ENCODE data around the gene PKP3.
A peak's percentile ranks its signal among the peaks of the same experiment; 100 is the strongest.

PKP3 gene

DNA sequence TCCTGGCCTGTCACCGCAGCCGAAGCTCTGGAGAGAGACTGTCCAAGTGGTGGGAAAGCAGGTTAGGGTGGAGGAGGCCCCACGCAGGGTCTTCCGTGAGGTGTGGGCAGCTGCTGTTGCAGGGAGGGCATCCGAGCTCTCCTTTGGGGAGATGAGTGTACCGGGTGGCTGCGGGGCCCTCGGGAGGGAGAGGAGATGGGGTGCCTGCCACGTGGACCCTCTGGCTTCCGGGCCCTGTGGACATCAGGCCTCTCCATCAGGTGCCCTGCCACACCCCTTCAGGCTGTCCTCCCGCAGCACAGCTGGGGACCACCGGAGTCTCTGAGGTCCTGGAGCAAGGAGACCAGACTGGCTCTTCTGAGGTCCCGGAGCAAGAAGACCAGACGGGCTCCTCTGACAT lies 57.7 kb downstream of the PKP3 start:
- Histone ChIP-seq H3K9me3 (ENCODE audit: low read depth, low read length) (no peaks in the 10 kb centered on the region), H3K9ac (ENCODE audit: insufficient read length) (no peak overlapping the region), H3K27ac (no peak overlapping the region), H3K4me3 (peak overlapping the region; percentile 85), H3K36me3 (ENCODE audit: insufficient read depth, low read length) (peaks cover 13% of the 10 kb centered on the region; the same call in 1 of the 2 replicates)
- no peak for DNase-seq (ENCODE audit: low read depth, low spot score)
- TF ChIP-seq FOXP2 (optimal IDR thresholded peaks at IDR 0.05; ENCODE audit: control extremely low read depth, extremely low read length, insufficient read depth) = no peak
- TF ChIP-seq EZH2 (IDR thresholded peaks at IDR 0.05) = no peak
- TF ChIP-seq POLR2AphosphoS5 (IDR thresholded peaks at IDR 0.05; ENCODE audit: borderline replicate concordance, low read depth, low read length) = no peak

DNA sequence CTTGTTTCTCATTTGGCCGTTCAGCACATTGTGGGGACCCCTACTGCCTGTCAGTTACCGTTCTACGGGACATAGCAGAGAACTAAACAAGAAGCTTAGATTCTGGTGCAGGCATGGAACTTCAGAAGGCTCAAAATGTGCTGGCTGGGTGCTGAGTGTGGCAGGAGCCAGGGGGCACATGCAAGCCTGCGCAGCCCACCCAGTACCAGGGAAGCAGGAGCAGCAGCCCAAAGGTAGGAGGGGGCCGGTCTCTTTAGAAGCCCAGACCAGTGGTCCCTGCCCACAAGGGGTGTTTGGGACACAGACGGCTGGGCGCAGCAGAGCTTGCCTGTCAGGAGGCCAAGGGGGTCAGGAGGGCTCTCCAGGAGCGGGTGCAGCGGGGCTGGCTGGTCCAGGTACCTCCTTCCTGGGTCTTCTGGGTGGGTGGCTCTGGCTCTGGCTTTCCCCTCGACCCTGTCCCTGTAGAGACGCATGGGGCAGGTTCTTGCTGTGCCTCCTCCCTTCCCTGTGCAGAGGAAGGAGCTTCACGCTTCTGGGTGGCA lies 58.3 kb downstream of the PKP3 start:
- Histone ChIP-seq H3K36me3 (ENCODE audit: insufficient read depth, low read length) (peaks cover 13% of the 10 kb centered on the region; the same call in 1 of the 2 replicates), H3K9ac (ENCODE audit: insufficient read length) (no peak overlapping the region), H3K27ac (no peak overlapping the region), H3K9me3 (ENCODE audit: low read depth, low read length) (no peaks in the 10 kb centered on the region), H3K4me3 (no peak overlapping the region)
- no peak for DNase-seq (ENCODE audit: low read depth, low spot score)
- TF ChIP-seq EZH2 (IDR thresholded peaks at IDR 0.05) (no peak), FOXP2 (optimal IDR thresholded peaks at IDR 0.05; ENCODE audit: control extremely low read depth, extremely low read length, insufficient read depth) (no peak), POLR2AphosphoS5 (IDR thresholded peaks at IDR 0.05; ENCODE audit: borderline replicate concordance, low read depth, low read length) (no peak)

DNA sequence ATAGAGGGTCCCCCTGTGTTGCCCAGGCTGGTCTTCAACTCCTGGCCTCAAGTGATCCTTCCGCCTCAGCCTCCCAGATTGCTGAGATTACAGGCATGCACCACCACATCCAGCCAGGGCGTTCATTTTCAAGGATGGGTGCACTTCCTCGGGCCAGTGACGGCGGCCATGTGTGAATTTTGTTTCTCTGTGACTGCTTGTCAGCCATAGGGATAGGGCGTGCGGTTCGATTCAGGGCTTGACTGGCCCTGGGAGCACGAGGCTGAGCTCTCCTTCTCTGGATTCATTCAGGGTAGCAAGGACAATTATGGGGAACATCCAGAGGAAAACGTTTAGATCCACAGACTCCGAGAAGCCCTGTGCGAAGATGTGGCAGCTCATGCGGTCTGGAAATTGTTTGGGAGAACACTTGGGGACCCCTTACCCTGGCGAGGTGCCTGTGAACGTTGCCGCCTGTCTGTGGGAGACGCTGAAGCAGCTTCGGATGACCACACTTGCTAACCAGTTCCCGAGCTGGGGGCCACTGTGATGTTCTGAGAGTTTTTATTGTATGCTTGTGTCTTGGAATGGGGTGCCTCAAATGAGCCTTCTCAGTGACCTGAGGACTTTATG lies 59.0 kb downstream of the PKP3 start:
- TF ChIP-seq POLR2AphosphoS5 (IDR thresholded peaks at IDR 0.05; ENCODE audit: borderline replicate concordance, low read depth, low read length) (no peak), EZH2 (IDR thresholded peaks at IDR 0.05) (no peak), FOXP2 (optimal IDR thresholded peaks at IDR 0.05; ENCODE audit: control extremely low read depth, extremely low read length, insufficient read depth) (no peak)
- peaks cover 13% of the 10 kb centered on the region; the same call in 1 of the 2 replicates for H3K36me3 ChIP-seq (ENCODE audit: insufficient read depth, low read length)

DNA sequence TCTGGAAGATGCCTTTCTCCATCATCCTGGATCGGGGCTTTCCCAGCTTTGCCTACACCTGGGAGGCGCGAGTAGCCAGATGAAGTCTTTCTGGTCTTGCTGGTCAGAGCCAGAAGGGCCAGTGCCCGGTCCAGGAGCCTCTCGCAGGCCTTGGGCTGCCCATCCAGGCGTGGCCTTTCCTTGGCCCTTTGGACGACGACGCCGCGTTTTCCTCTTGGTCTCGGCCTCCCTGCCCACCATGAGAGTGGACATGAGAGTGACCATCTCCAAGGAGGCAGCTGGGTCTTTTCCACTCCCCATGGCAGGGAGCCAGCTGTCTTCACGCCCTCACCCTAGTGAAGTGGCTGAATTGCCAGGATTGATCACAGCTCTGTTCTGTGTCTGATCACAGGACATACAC lies 59.6 kb downstream of the PKP3 start:
- H3K4me3 ChIP-seq = no peak overlapping the region
- H3K36me3 ChIP-seq (ENCODE audit: insufficient read depth, low read length) = peaks cover 13% of the 10 kb centered on the region; the same call in 1 of the 2 replicates
- no peaks in the 10 kb centered on the region for H3K9me3 ChIP-seq (ENCODE audit: low read depth, low read length)
- H3K27ac ChIP-seq = no peak overlapping the region
- TF ChIP-seq EZH2 (IDR thresholded peaks at IDR 0.05) (no peak), FOXP2 (optimal IDR thresholded peaks at IDR 0.05; ENCODE audit: control extremely low read depth, extremely low read length, insufficient read depth) (no peak), POLR2AphosphoS5 (IDR thresholded peaks at IDR 0.05; ENCODE audit: borderline replicate concordance, low read depth, low read length) (no peak)
- DNase-seq (ENCODE audit: low read depth, low spot score) = no peak
- no peak overlapping the region for H3K9ac ChIP-seq (ENCODE audit: insufficient read length)

More for the DNA sequence above, 59.0 kb downstream of the PKP3 start:
- H3K4me3 ChIP-seq = no peak overlapping the region
- DNase-seq (ENCODE audit: low read depth, low spot score) = no peak
- no peak overlapping the region for H3K27ac ChIP-seq
- H3K9ac ChIP-seq (ENCODE audit: insufficient read length) = no peak overlapping the region
- H3K9me3 ChIP-seq (ENCODE audit: low read depth, low read length) = no peaks in the 10 kb centered on the region

DNA sequence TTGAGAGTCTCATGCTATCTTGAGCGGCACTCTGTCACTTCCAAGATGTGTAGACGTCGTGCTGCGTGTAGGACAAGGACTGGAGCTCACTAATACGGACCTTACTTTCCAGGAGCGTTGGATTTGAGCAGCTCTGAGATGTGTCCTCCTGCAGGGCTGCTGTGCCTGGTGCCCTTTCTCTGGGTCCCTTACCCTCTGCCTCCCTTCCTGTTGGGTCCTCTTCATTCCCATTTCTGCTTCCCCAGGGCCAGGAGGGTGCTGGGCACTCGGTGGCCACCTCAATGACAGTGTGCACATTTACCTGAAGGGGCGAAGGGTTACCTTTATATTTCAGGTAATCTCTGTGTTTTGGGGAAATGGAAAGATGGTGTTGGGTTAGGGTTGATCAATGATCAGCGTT lies 60.0 kb downstream of the PKP3 start:
- Histone ChIP-seq H3K4me3 (no peak overlapping the region), H3K9ac (ENCODE audit: insufficient read length) (no peak overlapping the region)
- TF ChIP-seq EZH2 (IDR thresholded peaks at IDR 0.05) (no peak), POLR2AphosphoS5 (IDR thresholded peaks at IDR 0.05; ENCODE audit: borderline replicate concordance, low read depth, low read length) (no peak), FOXP2 (optimal IDR thresholded peaks at IDR 0.05; ENCODE audit: control extremely low read depth, extremely low read length, insufficient read depth) (no peak)

More for the DNA sequence above, 60.0 kb downstream of the PKP3 start:
- no peak for DNase-seq (ENCODE audit: low read depth, low spot score)
- H3K36me3 ChIP-seq (ENCODE audit: insufficient read depth, low read length) = peaks cover 13% of the 10 kb centered on the region; the same call in 1 of the 2 replicates
- H3K27ac ChIP-seq = no peak overlapping the region
- H3K9me3 ChIP-seq (ENCODE audit: low read depth, low read length) = no peaks in the 10 kb centered on the region
